ENCODE measurements around the gene TDP2. TPM values are rescaled to one million over a fixed set of nuclear protein-coding genes. Genes with fewer than 3 reads are reported as not detected.

TDP2 gene
- total RNA-seq, 4 donors from 2014 or later: 32.4 to 40.2 (median 36.3) TPM

DNA sequence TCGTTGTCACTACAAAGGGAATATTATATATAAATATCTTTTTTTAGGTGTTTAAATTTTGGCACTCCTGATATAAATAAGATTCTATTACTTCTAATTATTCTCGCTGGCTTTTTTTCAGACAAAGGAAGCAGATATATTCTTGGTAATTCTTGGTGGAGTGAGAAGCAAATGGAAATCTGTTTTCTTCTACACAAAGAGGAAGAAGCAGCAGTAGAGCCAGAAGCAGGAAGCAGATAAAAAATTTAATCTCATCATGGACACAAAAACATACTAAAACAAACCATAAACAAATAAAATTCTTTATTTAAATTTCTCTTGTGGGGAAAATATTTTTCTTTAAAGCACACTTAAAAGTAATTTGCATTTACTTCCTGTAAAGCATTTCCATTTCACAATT lies 17.0 kb downstream of the TDP2 start:
- Histone ChIP-seq H3K27me3 (peaks cover 0 to 3% of the 10 kb centered on the region in 2 donors), H3K4me1 (peaks cover 0 to 6% of the 10 kb centered on the region in 2 donors), H3K36me3 (no peaks in the 10 kb centered on the region), H3K27ac (no peak overlapping the region), H3K4me3 (no peak overlapping the region), H3K9me3 (no peaks in the 10 kb centered on the region)
- no peak for DNase-seq
- intact Hi-C loops (cut with DNase I; ENCODE audit: low total_unique reads): no loop called here
- no peak for TF ChIP-seq POLR2A (IDR thresholded peaks at IDR 0.05)
- TF ChIP-seq, protein P1, sequence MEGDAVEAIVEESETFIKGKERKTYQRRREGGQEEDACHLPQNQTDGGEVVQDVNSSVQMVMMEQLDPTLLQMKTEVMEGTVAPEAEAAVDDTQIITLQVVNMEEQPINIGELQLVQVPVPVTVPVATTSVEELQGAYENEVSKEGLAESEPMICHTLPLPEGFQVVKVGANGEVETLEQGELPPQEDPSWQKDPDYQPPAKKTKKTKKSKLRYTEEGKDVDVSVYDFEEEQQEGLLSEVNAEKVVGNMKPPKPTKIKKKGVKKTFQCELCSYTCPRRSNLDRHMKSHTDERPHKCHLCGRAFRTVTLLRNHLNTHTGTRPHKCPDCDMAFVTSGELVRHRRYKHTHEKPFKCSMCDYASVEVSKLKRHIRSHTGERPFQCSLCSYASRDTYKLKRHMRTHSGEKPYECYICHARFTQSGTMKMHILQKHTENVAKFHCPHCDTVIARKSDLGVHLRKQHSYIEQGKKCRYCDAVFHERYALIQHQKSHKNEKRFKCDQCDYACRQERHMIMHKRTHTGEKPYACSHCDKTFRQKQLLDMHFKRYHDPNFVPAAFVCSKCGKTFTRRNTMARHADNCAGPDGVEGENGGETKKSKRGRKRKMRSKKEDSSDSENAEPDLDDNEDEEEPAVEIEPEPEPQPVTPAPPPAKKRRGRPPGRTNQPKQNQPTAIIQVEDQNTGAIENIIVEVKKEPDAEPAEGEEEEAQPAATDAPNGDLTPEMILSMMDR (IDR thresholded peaks at IDR 0.05): no peak

DNA sequence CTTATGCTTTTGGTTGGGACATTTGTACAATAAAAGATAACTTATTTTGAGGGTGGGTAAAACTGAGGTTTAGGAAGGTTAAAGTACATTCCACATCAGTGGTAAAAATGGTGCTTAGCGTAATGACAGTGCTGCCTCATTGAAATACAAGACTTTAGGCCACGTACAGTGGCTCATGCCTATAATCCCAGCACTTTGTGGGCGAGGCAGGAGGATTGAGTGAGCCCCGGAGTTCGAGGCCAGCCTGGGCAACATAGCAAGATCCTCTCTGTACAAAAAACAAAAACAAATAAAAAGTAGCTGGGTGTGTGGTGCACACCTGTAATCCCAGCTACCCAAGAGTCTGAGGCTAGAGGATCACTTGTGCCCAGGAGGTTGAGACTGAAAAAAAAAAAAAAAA lies 18.4 kb downstream of the TDP2 start:
- peaks cover 0 to 16% of the 10 kb centered on the region in 2 donors for H3K27me3 ChIP-seq
- peaks cover 0 to 6% of the 10 kb centered on the region in 2 donors for H3K4me1 ChIP-seq
- intact Hi-C loops (cut with DNase I; ENCODE audit: low total_unique reads): no loop called here
- no peaks in the 10 kb centered on the region for H3K9me3 ChIP-seq
- TF ChIP-seq POLR2A (IDR thresholded peaks at IDR 0.05): no peak
- TF ChIP-seq, protein P1 (IDR thresholded peaks at IDR 0.05): no peak
- no peak overlapping the region for H3K27ac ChIP-seq
- no peaks in the 10 kb centered on the region for H3K36me3 ChIP-seq
- DNase-seq: no peak
- H3K4me3 ChIP-seq: no peak overlapping the region

DNA sequence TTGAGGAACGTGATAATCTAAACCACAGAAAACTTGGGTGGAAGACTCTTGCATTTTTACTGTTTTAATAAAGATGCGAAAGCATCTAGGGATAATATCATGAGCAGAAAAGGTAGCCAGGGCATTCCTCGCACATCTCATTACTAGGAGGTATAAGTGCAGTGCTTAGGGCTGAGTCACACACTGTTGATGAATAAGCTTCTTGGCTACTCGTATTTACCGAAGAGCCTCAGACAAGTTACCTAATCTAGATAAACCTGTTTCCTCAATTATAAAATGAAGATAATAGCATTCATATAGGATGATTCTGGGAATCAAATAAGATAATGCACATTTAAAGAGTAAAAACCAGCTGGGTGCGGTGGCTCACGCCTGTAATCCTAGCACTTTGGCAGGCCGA lies 19.9 kb downstream of the TDP2 start:
- H3K9me3 ChIP-seq: no peaks in the 10 kb centered on the region
- H3K4me3 ChIP-seq: no peak overlapping the region
- no peak for TF ChIP-seq POLR2A (IDR thresholded peaks at IDR 0.05)
- TF ChIP-seq, protein P1 (IDR thresholded peaks at IDR 0.05): no peak
- peaks cover 0 to 16% of the 10 kb centered on the region in 2 donors for H3K27me3 ChIP-seq
- no peak for DNase-seq
- H3K27ac ChIP-seq: no peak overlapping the region
- H3K4me1 ChIP-seq: peaks cover 0 to 6% of the 10 kb centered on the region in 2 donors
- intact Hi-C loops (cut with DNase I; ENCODE audit: low total_unique reads): no loop called here
- H3K36me3 ChIP-seq: no peaks in the 10 kb centered on the region

DNA sequence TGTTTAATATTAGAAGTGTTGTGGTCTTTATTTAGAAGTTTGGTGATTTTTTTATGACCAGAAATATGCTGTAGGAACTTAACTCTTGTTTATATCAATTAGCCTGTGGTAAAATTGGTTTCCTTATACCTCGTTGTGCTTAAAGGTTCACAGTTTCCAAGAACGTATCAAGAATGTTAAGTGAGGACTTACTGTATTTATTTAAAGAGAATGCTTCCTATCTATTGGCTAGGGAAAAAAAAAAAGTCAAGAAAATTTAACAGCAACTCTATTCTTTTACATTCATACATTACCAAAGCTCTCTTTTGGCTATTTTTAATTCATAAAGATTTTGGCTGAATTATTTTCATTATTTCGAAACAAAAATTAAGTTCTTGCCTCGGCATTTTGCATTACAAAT lies 22.3 kb downstream of the TDP2 start:
- Histone ChIP-seq H3K27ac (no peak overlapping the region), H3K9me3 (no peaks in the 10 kb centered on the region), H3K36me3 (no peaks in the 10 kb centered on the region), H3K27me3 (peaks cover 0 to 16% of the 10 kb centered on the region in 2 donors), H3K4me3 (no peak overlapping the region), H3K4me1 (peaks cover 0 to 6% of the 10 kb centered on the region in 2 donors)
- no peak for TF ChIP-seq POLR2A (IDR thresholded peaks at IDR 0.05)
- TF ChIP-seq, protein P1 (IDR thresholded peaks at IDR 0.05): no peak
- DNase-seq: no peak
- intact Hi-C loops (cut with DNase I; ENCODE audit: low total_unique reads): no loop called here

DNA sequence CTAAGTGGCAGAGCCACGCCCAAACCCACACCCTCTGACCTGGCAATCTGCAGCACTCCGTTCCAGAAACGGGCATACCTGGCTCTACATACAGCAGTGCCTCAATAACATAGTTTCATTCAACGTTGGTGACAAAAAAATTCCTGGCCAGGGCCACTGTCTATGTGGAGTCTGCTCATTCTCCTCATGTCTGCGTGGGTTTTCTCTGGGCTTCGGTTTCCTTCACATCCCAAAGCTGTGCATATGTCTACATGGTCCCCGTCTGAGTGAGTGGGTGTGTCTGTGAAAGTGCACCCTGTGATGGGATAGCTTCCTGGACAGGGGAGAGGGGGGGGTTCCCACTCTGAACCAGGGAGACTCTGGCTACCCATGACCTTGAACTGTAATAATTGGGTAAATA lies 22.8 kb downstream of the TDP2 start:
- no peak overlapping the region for H3K27ac ChIP-seq
- TF ChIP-seq, protein P1 (IDR thresholded peaks at IDR 0.05): no peak
- no peak for TF ChIP-seq POLR2A (IDR thresholded peaks at IDR 0.05)
- no peak for DNase-seq
- H3K27me3 ChIP-seq: peaks cover 0 to 16% of the 10 kb centered on the region in 2 donors
- intact Hi-C loops (cut with DNase I; ENCODE audit: low total_unique reads): no loop called here
- peaks cover 0 to 6% of the 10 kb centered on the region in 2 donors for H3K4me1 ChIP-seq
- no peaks in the 10 kb centered on the region for H3K9me3 ChIP-seq
- H3K36me3 ChIP-seq: no peaks in the 10 kb centered on the region
- H3K4me3 ChIP-seq: no peak overlapping the region
